Measurements from ENCODE around the gene MED16. TPM values are rescaled to one million over a fixed set of nuclear protein-coding genes. Genes with fewer than 3 reads are reported as not detected.
A peak's percentile ranks its signal among the peaks of the same experiment; 100 is the strongest.
"Not testable (repeated sequence)": the region's sequence is repeated elsewhere in the genome, so short reads cannot be mapped to it uniquely, and the experiment has no call there.

Gene MED16
- total RNA-seq, 1 experiment from 2014 or later = 22.4 TPM

GRCh38 chr19:823565-824121 is 69.3 kb downstream of the MED16 start:
- H3K4me1 Mint-ChIP-seq (ENCODE audit: low read depth, unreplicated experiment) = peaks cover 9% of the 10 kb centered on the region
- H3K9me3 Mint-ChIP-seq (ENCODE audit: low read depth, unreplicated experiment) = no peaks in the 10 kb centered on the region
- H3K27me3 Mint-ChIP-seq (ENCODE audit: unreplicated experiment) = peaks cover 10% of the 10 kb centered on the region
- BruUV-seq (replicated peaks) = no TSS peak
- TF ChIP-seq CTCF (IDR thresholded peaks at IDR 0.05; ENCODE audit: unreplicated experiment) = no peak
- no peaks in the 10 kb centered on the region for H3K36me3 Mint-ChIP-seq (ENCODE audit: insufficient read depth, unreplicated experiment)
- intact Hi-C loops (cut with micrococcal nuclease; ENCODE audit: unreplicated experiment) = no loop called here
- peak; percentile 46 for DNase-seq
- H3K27ac Mint-ChIP-seq (ENCODE audit: unreplicated experiment) = no peak overlapping the region
- no peak overlapping the region for H3K4me3 Mint-ChIP-seq (ENCODE audit: low read depth, unreplicated experiment)
- CTCF ChIA-PET = no interaction called here

DNA sequence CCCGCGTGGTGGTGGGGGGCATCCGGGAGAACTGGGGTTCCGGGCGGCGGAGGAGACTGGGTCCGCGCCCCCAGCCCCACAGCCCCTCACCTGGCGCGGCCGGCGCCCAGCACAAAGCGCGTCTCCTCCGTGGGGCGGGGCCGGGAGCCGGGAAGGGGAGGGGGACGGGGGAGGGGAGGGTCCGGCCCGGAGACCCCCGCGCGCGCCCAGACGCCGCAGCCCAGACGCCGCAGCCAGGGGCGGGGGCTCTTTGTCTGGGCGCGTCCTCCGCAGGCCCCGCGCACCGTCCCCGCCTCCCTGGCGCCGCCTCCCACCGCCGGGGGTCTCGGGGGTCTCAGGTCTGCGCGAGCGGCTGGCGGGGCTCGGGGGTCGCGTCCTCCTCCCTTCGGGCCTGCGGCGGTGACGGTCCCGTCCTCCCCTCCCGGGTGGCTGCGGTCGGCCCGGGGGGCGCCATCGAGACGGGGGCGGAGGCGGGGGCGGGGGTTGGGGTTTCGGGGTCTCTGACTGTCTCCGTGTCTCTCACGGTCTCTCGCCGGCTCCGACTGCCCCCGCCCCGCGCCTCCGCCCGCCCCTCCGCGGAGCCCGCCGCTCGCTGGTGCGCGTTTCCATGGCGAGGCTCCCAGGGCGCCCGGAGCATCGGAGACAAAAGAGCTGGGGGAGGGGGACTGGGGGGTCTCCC is 71.0 kb downstream of the MED16 start, which contains the start of gene PLPPR3:
TSS of gene PLPPR3 (minus strand) at position 131 of the 679 bp plus-strand sequence. CDS start 396 bp downstream, outside the sequence.
- no peak within 1 kb of the TSS for H3K4me3 Mint-ChIP-seq (ENCODE audit: low read depth, unreplicated experiment)
- CTCF ChIA-PET = no interaction called here
- peaks cover 9% of the 10 kb centered on the region for H3K4me1 Mint-ChIP-seq (ENCODE audit: low read depth, unreplicated experiment)
- peaks cover under 1% of the 10 kb centered on the region for H3K27me3 Mint-ChIP-seq (ENCODE audit: unreplicated experiment)
- peaks cover 5% of the 10 kb centered on the region for H3K36me3 Mint-ChIP-seq (ENCODE audit: insufficient read depth, unreplicated experiment)
- TF ChIP-seq CTCF (IDR thresholded peaks at IDR 0.05; ENCODE audit: unreplicated experiment) = no peak
- no peak for DNase-seq
- no peak within 1 kb of the TSS for H3K27ac Mint-ChIP-seq (ENCODE audit: unreplicated experiment)
- no TSS peak for BruUV-seq (replicated peaks)
- H3K9me3 Mint-ChIP-seq (ENCODE audit: low read depth, unreplicated experiment) = no peaks in the 10 kb centered on the region
- intact Hi-C loops (cut with micrococcal nuclease; ENCODE audit: unreplicated experiment) = no loop called here

- Mint-ChIP-seq H3K4me1 (ENCODE audit: low read depth, unreplicated experiment) (peaks cover 9% of the 10 kb centered on the region), H3K27ac (ENCODE audit: unreplicated experiment) (no peak overlapping the region), H3K27me3 (ENCODE audit: unreplicated experiment) (peaks cover 7% of the 10 kb centered on the region), H3K4me3 (ENCODE audit: low read depth, unreplicated experiment) (no peak overlapping the region), H3K36me3 (ENCODE audit: insufficient read depth, unreplicated experiment) (peaks cover 10% of the 10 kb centered on the region), H3K9me3 (ENCODE audit: low read depth, unreplicated experiment) (no peaks in the 10 kb centered on the region)
- no TSS peak for BruUV-seq (replicated peaks)
- CTCF ChIA-PET = no interaction called here
- intact Hi-C loops (cut with micrococcal nuclease; ENCODE audit: unreplicated experiment) = no loop called here
- no peak for DNase-seq
- TF ChIP-seq CTCF (IDR thresholded peaks at IDR 0.05; ENCODE audit: unreplicated experiment) = no peak
Observed at GRCh38 chr19:821231-821824, 71.7 kb downstream of the MED16 start.

DNA sequence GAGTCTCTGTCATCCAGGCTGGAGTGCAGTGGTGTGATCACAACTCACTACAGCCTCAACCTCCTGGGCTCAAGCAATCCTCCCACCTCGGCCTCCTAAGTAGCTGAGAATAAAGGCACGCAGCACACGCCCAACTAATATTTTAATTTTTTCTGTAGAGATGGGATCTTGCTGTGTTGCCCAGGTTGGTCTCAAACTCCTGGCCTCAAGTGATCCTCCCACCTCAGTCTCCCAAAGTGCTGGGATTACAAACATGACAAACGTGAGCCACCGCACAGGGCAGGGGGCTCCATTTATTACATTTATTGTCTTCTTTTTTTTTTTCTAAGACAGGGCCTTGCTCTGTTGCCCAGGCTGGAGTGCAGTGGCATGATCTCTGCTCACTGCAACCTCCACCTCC is 72.8 kb downstream of the MED16 start:
- CTCF ChIA-PET; H3K4me3 Mint-ChIP-seq (ENCODE audit: low read depth, unreplicated experiment): not testable (repeated sequence)

More for the DNA sequence above, 72.8 kb downstream of the MED16 start:
- BruUV-seq (replicated peaks); H3K9me3 Mint-ChIP-seq (ENCODE audit: low read depth, unreplicated experiment); H3K4me1 Mint-ChIP-seq (ENCODE audit: low read depth, unreplicated experiment); DNase-seq; intact Hi-C loops (cut with micrococcal nuclease; ENCODE audit: unreplicated experiment); H3K27ac Mint-ChIP-seq (ENCODE audit: unreplicated experiment): not testable (repeated sequence)
- Mint-ChIP-seq H3K27me3 (ENCODE audit: unreplicated experiment) (peaks cover 13% of the 10 kb centered on the region), H3K36me3 (ENCODE audit: insufficient read depth, unreplicated experiment) (peaks cover 18% of the 10 kb centered on the region)

Other genes starting within 250 kb of the MED16 start
- 44.8 and 46.4 TPM in 2 replicates for gene RNF126, start 230.0 kb downstream of the MED16 start, total RNA-seq (2022)
- gene FSTL3, start 216.8 kb downstream of the MED16 start, total RNA-seq (2022) = 6.9 and 7.1 TPM in 2 replicates
- not detected in 2 replicates for gene PRSS57, start 197.7 kb downstream of the MED16 start, total RNA-seq (2022)
- gene PALM, start 184.3 kb downstream of the MED16 start, total RNA-seq (2022) = 0.56 and 0.83 TPM in 2 replicates
- gene MISP, start 142.1 kb downstream of the MED16 start, total RNA-seq (2022) = 73.9 and 90.5 TPM in 2 replicates
- gene PTBP1, start 95.7 kb downstream of the MED16 start, total RNA-seq (2022) = 380 and 409 TPM in 2 replicates
- gene PLPPR3, start 71.2 kb downstream of the MED16 start, total RNA-seq (2022) = 0.27 TPM in 1 of 2 replicates, not detected in the other
- not detected in 2 replicates for gene AZU1, start 65.3 kb downstream of the MED16 start, total RNA-seq (2022)
- not detected in 2 replicates for gene PRTN3, start 52.2 kb downstream of the MED16 start, total RNA-seq (2022)
- gene ELANE, start 40.9 kb downstream of the MED16 start, total RNA-seq (2022) = not detected in 2 replicates
- 2.3 and 3.9 TPM in 2 replicates for gene CFD, start 33.5 kb downstream of the MED16 start, total RNA-seq (2022)
- gene RNU6-9, start 297 bp upstream of the MED16 start, total RNA-seq (2022) = not detected in 2 replicates
- gene R3HDM4, start 20.0 kb upstream of the MED16 start, total RNA-seq (2022) = 54.0 and 55.5 TPM in 2 replicates
- gene KISS1R, start 24.1 kb upstream of the MED16 start, total RNA-seq (2022) = not detected in 2 replicates
- gene ARID3A, start 32.8 kb upstream of the MED16 start, total RNA-seq (2022) = 0.85 and 1.6 TPM in 2 replicates
- gene WDR18, start 91.2 kb upstream of the MED16 start, total RNA-seq (2022) = 43.3 TPM in 2 replicates
- gene GRIN3B, start 107.2 kb upstream of the MED16 start, total RNA-seq (2022) = not detected in 2 replicates
- gene TMEM259, start 127.9 kb upstream of the MED16 start, total RNA-seq (2022) = 129 and 142 TPM in 2 replicates
- not detected in 2 replicates for gene RNU6-2, start 128.3 kb upstream of the MED16 start, total RNA-seq (2022)
- 135 and 151 TPM in 2 replicates for gene CNN2, start 133.4 kb upstream of the MED16 start, total RNA-seq (2022)
- gene ABCA7, start 146.9 kb upstream of the MED16 start, total RNA-seq (2022) = 22.7 and 24.3 TPM in 2 replicates
- gene ARHGAP45, start 174.0 kb upstream of the MED16 start, total RNA-seq (2022) = 10.4 and 12.0 TPM in 2 replicates
- 141 and 144 TPM in 2 replicates for gene POLR2E, start 202.2 kb upstream of the MED16 start, total RNA-seq (2022)
- 246 and 251 TPM in 2 replicates for gene GPX4, start 210.8 kb upstream of the MED16 start, total RNA-seq (2022)

Measured in Calu3 (cell line).